Type B pancreatic cell (in vitro differentiated cells): ENCODE data around the gene MXI1. TPM values are rescaled to one million over a fixed set of nuclear protein-coding genes. Genes with fewer than 3 reads are reported as not detected.
"Not testable (repeated sequence)": the region's sequence is repeated elsewhere in the genome, so short reads cannot be mapped to it uniquely, and the experiment has no call there.

Source experiments
- DNase-seq: peaks from one replicate; pipeline ENCODE4 v3.0.0; 2021; ENCODE audit warnings: mixed read lengths; ENCODE audit not compliant: unreplicated experiment; ENCODE audit errors: extremely low spot score
- H3K27ac Mint-ChIP-seq: 2 replicates; pipeline ENCODE4 v1.8.0; 2021; ENCODE audit warnings: mild to moderate bottlenecking, mixed read lengths
- H3K27me3 Mint-ChIP-seq: 2 replicates; pipeline ENCODE4 v1.8.0; 2021; ENCODE audit warnings: mixed read lengths
- H3K36me3 Mint-ChIP-seq: 2 replicates; pipeline ENCODE4 v1.8.0; 2021; ENCODE audit warnings: mixed read lengths
- H3K4me1 Mint-ChIP-seq: one replicate; pipeline ENCODE4 v1.8.0; 2021; ENCODE audit warnings: mixed read lengths; ENCODE audit not compliant: unreplicated experiment
- H3K4me3 Mint-ChIP-seq: 2 replicates; pipeline ENCODE4 v1.8.0; 2021; ENCODE audit warnings: mild to moderate bottlenecking, mixed read lengths
- H3K9me3 Mint-ChIP-seq: 2 replicates; pipeline ENCODE4 v1.8.0; 2021; ENCODE audit warnings: mixed read lengths
- total RNA-seq: library from RNA; stranded (reverse); gene quantifications from 2 replicates; pipeline ENCODE4 v1.2.1, GENCODE V29; 2021; ENCODE audit warnings: low replicate concordance
- TF ChIP-seq, protein P1 (sequence below): fragments of 200-600 bp; sonication (generic); conservative IDR thresholded peaks from 2 replicates; pipeline ENCODE4 v1.5.0; 2021; ENCODE audit warnings: antibody characterized with exemption, mild to moderate bottlenecking

MXI1 gene
- total RNA-seq, 1 donor from 2014 or later: 34.7 TPM

DNA sequence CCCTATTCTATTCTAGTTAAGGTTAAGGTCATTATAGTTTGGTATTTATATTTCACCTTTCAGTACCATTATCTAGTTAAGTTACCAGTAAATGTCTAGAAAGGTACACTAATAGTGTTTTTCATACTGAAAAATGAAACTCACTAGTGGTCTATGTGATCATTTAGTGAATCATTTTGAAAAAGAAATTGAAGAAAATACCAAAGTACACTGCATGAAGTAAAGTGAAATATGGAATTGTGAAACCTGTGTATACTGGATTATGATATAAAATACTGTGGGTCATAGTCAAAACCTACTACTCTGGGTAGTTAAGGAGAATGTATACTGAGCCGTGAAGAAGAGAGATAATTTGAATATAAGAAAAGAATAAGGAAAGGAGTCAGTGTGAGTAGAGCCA is 44.0 kb downstream of the MXI1 start:
- not testable (repeated sequence) for H3K27ac Mint-ChIP-seq, H3K4me3 Mint-ChIP-seq, H3K9me3 Mint-ChIP-seq, DNase-seq, H3K4me1 Mint-ChIP-seq, H3K27me3 Mint-ChIP-seq
- H3K36me3 Mint-ChIP-seq: peaks cover 14% of the 10 kb centered on the region

DNA sequence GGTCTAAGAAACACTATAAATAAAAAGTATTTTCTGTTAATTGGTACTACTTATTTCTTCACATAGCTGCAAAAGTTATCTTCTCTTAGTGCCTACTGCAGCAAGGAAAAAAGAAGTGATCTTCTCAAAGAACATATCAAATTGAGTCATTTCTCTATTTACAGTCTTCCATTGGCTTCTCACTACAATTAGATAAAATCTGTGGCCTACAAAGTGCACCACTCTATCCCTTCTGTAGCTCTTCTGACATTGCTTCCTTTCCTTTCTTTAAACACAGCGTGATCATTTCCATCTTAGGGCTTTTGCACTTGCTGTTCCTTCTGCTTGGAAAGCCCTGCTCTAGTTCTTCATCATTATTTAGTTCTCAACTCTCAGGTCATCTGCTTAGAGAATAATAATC is 44.7 kb downstream of the MXI1 start:
- DNase-seq: no peak
- TF ChIP-seq, protein P1, sequence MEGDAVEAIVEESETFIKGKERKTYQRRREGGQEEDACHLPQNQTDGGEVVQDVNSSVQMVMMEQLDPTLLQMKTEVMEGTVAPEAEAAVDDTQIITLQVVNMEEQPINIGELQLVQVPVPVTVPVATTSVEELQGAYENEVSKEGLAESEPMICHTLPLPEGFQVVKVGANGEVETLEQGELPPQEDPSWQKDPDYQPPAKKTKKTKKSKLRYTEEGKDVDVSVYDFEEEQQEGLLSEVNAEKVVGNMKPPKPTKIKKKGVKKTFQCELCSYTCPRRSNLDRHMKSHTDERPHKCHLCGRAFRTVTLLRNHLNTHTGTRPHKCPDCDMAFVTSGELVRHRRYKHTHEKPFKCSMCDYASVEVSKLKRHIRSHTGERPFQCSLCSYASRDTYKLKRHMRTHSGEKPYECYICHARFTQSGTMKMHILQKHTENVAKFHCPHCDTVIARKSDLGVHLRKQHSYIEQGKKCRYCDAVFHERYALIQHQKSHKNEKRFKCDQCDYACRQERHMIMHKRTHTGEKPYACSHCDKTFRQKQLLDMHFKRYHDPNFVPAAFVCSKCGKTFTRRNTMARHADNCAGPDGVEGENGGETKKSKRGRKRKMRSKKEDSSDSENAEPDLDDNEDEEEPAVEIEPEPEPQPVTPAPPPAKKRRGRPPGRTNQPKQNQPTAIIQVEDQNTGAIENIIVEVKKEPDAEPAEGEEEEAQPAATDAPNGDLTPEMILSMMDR: no peak
- Mint-ChIP-seq H3K9me3 (no peaks in the 10 kb centered on the region), H3K27me3 (no peaks in the 10 kb centered on the region), H3K36me3 (peaks cover 17% of the 10 kb centered on the region), H3K27ac (no peak overlapping the region), H3K4me3 (no peak overlapping the region), H3K4me1 (no peaks in the 10 kb centered on the region)

DNA sequence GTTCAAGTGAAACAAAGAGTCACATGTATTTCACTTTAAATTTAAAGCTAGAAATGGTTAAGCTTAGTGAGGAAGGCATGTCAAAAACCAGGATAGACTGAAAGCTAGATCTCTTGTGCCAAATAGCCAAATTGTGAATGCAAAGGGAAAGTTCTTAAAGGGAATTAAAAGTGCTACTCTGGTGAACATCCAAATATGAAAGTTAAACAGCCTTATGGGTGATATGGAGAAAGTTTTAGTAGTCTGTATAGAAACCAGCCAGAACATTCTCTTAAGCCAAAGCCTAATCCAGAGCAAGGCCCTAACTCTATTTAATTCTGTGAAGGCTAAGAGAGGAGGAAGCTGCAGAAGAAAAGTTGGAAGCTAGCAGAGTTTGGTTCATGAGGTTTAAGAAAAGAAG is 47.1 kb downstream of the MXI1 start:
- Mint-ChIP-seq H3K9me3 (no peaks in the 10 kb centered on the region), H3K27ac (no peak overlapping the region)

DNA sequence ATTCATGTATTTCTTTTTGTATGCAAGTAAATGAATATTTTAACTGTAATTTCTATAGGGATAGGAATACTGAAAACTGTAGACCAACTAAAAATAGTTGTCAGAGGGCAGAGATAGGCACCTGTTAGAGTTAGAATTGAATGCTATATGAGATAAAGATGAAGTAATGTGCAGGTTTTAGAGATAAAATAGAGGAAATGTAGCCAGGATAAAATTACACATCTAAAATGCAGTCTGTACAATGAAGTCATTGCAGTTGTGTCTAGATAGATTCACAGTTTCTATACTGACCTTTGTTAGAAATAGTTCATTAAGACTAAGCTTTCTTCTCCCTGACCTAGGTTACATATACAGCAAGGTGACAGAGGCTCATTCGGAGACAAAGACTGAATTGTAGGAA is 51.1 kb downstream of the MXI1 start:
- DNase-seq: no peak
- Mint-ChIP-seq H3K36me3 (peaks cover 10% of the 10 kb centered on the region), H3K9me3 (no peaks in the 10 kb centered on the region), H3K27ac (no peak overlapping the region), H3K4me1 (peaks cover 4% of the 10 kb centered on the region), H3K27me3 (no peaks in the 10 kb centered on the region), H3K4me3 (no peak overlapping the region)
- TF ChIP-seq, protein P1: no peak

More for the DNA sequence above, 47.1 kb downstream of the MXI1 start:
- Mint-ChIP-seq H3K4me3 (no peak overlapping the region), H3K27me3 (no peaks in the 10 kb centered on the region), H3K36me3 (peaks cover 14% of the 10 kb centered on the region), H3K4me1 (no peaks in the 10 kb centered on the region)
- no peak for DNase-seq
- TF ChIP-seq, protein P1: no peak

DNA sequence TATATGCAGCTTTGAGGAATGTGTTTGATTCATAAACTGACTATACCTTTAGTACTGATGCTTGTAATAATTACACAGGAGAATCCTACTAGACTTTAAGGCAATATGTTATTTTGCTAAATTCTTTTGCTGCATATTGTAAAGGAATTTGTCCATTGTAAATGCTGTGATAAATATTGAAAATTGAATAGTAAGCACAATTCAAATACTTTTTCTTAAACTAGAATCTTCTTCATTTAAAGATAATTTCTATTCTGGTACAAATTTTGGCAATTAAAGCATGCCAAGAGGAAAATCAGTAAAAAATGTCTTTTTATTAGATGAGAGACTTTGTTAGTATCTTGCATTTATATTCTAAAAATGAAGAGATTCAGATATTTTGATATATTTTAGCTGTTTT is 51.9 kb downstream of the MXI1 start:
- Mint-ChIP-seq H3K36me3 (peaks cover 10% of the 10 kb centered on the region), H3K9me3 (no peaks in the 10 kb centered on the region), H3K27me3 (no peaks in the 10 kb centered on the region), H3K4me1 (peaks cover 7% of the 10 kb centered on the region), H3K27ac (no peak overlapping the region), H3K4me3 (no peak overlapping the region)
- TF ChIP-seq, protein P1: no peak
- DNase-seq: no peak

DNA sequence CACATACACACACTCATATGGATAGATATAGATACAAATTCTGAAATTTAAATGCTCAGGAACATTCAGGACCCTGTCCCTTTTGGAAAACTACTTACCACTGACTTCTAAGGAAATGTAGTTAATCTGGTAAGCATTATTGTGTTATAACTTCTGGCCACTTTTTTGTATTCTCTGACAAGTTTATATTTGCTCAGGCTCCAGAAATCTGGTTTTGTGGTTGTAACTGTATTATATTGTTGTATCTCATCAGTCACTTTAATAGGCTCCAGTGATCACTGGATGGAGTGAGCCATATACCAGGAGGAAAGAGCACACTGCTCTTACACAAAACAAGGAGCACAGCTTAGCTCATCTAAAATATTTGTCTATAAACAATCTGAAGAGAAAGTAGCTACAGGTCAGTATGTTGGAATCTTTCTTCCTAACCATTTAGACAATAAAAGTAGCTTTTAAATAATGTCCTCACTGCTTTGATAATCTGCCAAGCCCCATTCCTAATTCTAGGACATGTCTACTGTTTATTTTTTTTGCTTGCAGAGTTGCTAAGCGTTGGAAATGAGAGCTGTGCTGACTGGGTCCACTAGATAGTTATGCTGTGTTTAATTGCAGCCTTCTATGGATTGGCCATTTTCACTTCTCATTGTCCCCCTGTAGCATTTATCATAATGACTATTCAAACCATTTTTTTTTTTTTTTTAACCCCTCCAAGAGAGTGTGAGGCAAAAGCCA is 53.5 kb downstream of the MXI1 start:
- TF ChIP-seq, protein P1: no peak
- no peak overlapping the region for H3K4me3 Mint-ChIP-seq
- no peak overlapping the region for H3K27ac Mint-ChIP-seq
- DNase-seq: no peak
- H3K4me1 Mint-ChIP-seq: peaks cover 7% of the 10 kb centered on the region
- no peaks in the 10 kb centered on the region for H3K9me3 Mint-ChIP-seq
- no peaks in the 10 kb centered on the region for H3K27me3 Mint-ChIP-seq
- peaks cover 5% of the 10 kb centered on the region for H3K36me3 Mint-ChIP-seq
